Ishikawa (cell line): ENCODE measurements around the gene LRRC19.

ENCODE experiments used
- CEBPB ChIP-seq: IDR thresholded peaks from 2 replicates; pipeline ENCODE4 v1.6.1; 2012
- CREB1 ChIP-seq: IDR thresholded peaks from 2 replicates; pipeline ENCODE4 v1.6.1; 2012; ENCODE audit warnings: low read depth
- EGR1 ChIP-seq: IDR thresholded peaks from 2 replicates; pipeline ENCODE4 v1.6.1; 2012
- EP300 ChIP-seq: IDR thresholded peaks from 2 replicates; pipeline ENCODE4 v1.6.1; 2012; ENCODE audit warnings: borderline replicate concordance
- FOXM1 ChIP-seq: IDR thresholded peaks from 2 replicates; pipeline ENCODE4 v1.6.1; 2012; ENCODE audit warnings: low read depth, borderline replicate concordance
- MAX ChIP-seq: IDR thresholded peaks from 2 replicates; pipeline ENCODE4 v1.6.1; 2012
- NFIC ChIP-seq: IDR thresholded peaks from 2 replicates; pipeline ENCODE4 v1.6.1; 2012
- RAD21 ChIP-seq: IDR thresholded peaks from 2 replicates; pipeline ENCODE4 v1.6.1; 2012; ENCODE audit warnings: low read depth
- REST ChIP-seq: IDR thresholded peaks from 2 replicates; pipeline ENCODE4 v1.6.1; 2012; ENCODE audit warnings: low read depth, mild to moderate bottlenecking
- TAF1 ChIP-seq: IDR thresholded peaks from 2 replicates; pipeline ENCODE4 v1.6.1; 2012; ENCODE audit warnings: low read depth, mild to moderate bottlenecking
- TCF12 ChIP-seq: IDR thresholded peaks from 2 replicates; pipeline ENCODE4 v1.6.1; 2012; ENCODE audit warnings: low read depth
- TEAD4 ChIP-seq: IDR thresholded peaks from 2 replicates; pipeline ENCODE4 v1.6.1; 2012
- USF1 ChIP-seq: IDR thresholded peaks from 2 replicates; pipeline ENCODE4 v1.6.1; 2012
- YY1 ChIP-seq: IDR thresholded peaks from 2 replicates; pipeline ENCODE4 v1.6.1; 2012; ENCODE audit warnings: low read depth
- ZBTB7A ChIP-seq: IDR thresholded peaks from 2 replicates; pipeline ENCODE4 v1.6.1; 2012; ENCODE audit warnings: low read depth

LRRC19 gene

GRCh38 chr9:26949637-26950069, 55.8 kb downstream of the LRRC19 start:
- no peak for TF ChIP-seq ZBTB7A
- no peak for TF ChIP-seq REST
- TF ChIP-seq RAD21: no peak
- no peak for TF ChIP-seq TEAD4

GRCh38 chr9:26947736-26948135, 57.7 kb downstream of the LRRC19 start:
- TF ChIP-seq TCF12: no peak
- no peak for TF ChIP-seq CREB1
- no peak for TF ChIP-seq CEBPB
- TF ChIP-seq RAD21: no peak
- TF ChIP-seq USF1: no peak
- no peak for TF ChIP-seq YY1
- no peak for TF ChIP-seq MAX
- TF ChIP-seq TEAD4: no peak
- no peak for TF ChIP-seq EGR1
- no peak for TF ChIP-seq REST

GRCh38 chr9:26946753-26947727, 58.4 kb downstream of the LRRC19 start, which contains the start of gene PLAA:
TSS of gene PLAA (minus strand) at chr9:26947242. CDS start at chr9:26947045, 197 bp downstream.
- peak; percentile 82 for TF ChIP-seq TAF1
- TF ChIP-seq YY1: peak; percentile 89
- TF ChIP-seq RAD21: no peak
- TF ChIP-seq CEBPB: no peak
- TF ChIP-seq USF1: no peak
- TF ChIP-seq CREB1: peak; percentile 97
- no peak for TF ChIP-seq EP300
- TF ChIP-seq EGR1: no peak; the same call in 1 of the 2 replicates
- no peak for TF ChIP-seq FOXM1
- TF ChIP-seq MAX: peak; percentile 51
- TF ChIP-seq REST: no peak
- peak; percentile 68 for TF ChIP-seq NFIC
- TF ChIP-seq ZBTB7A: peak; percentile 55; the same call in 1 of the 2 replicates
- TF ChIP-seq TCF12: no peak; the same call in none of the 2 replicates
- 0 out of 2 replicates have a peak, but pooled peaks have one; percentile 43 for TF ChIP-seq TEAD4

- TF ChIP-seq NFIC: no peak
- TF ChIP-seq MAX: no peak
- no peak for TF ChIP-seq USF1
- no peak for TF ChIP-seq CEBPB
- no peak for TF ChIP-seq RAD21
- TF ChIP-seq REST: no peak
- no peak for TF ChIP-seq ZBTB7A
- TF ChIP-seq TCF12: no peak
- no peak for TF ChIP-seq EGR1
- no peak for TF ChIP-seq CREB1
- TF ChIP-seq YY1: no peak
- TF ChIP-seq TAF1: no peak
These were observed 59.9 kb downstream of the LRRC19 start for GRCh38 chr9:26945591-26945990.
